Peyer's patch (tissue), 4 donors: ENCODE results near the gene TTYH1. TPM values are rescaled to one million over a fixed set of nuclear protein-coding genes. Genes with fewer than 3 reads are reported as not detected.
"Not testable (repeated sequence)": the region's sequence is repeated elsewhere in the genome, so short reads cannot be mapped to it uniquely, and the experiment has no call there.

Experiments
- DNase-seq, 3 donors: peaks; one replicate each; pipeline ENCODE4 v3.0.0-alpha.2; 2017 to 2019
- H3K27ac ChIP-seq, 4 donors: fragments of 200-600 bp; sonication (generic); one replicate each; pipeline ENCODE4 v1.5.1; 2016 to 2019
- H3K27me3 ChIP-seq, 2 donors: fragments of 200-600 bp; sonication (generic); one replicate each; pipeline ENCODE4 v1.5.1; 2019
- H3K36me3 ChIP-seq, 3 donors: fragments of 200-600 bp; sonication (generic); one replicate each; pipeline ENCODE4 v1.5.1; 2016 to 2019
- H3K4me1 ChIP-seq, 4 donors: fragments of 200-600 bp; sonication (generic); one replicate each; pipeline ENCODE4 v1.5.1; 2016 to 2019
- H3K4me3 ChIP-seq, 4 donors: fragments of 200-600 bp; sonication (generic); 1 replicate in 3 of 4; 2 replicates in 1 of 4; pipeline ENCODE4 v1.5.1; 2016 to 2019; ENCODE audit warnings: mild to moderate bottlenecking in 1 of 4
- H3K9me3 ChIP-seq, 4 donors: fragments of 200-600 bp; sonication (generic); one replicate each; pipeline ENCODE4 v1.5.1; 2016 to 2019; ENCODE audit warnings: mild to moderate bottlenecking in 1 of 4
- CTCF ChIP-seq, 6 experiments: fragments of 450-650 bp in 4 of 6; fragments of 200-600 bp in 2 of 6; sonication (generic) in 1 of 6; IDR thresholded peaks; one replicate each; pipeline ENCODE4 v1.5.1; 2017 to 2019; ENCODE audit warnings: antibody characterized with exemption in 6 of 6, mild to moderate bottlenecking in 3 of 6, moderate library complexity in 1 of 6
- POLR2A ChIP-seq, 2 donors: fragments of 450-650 bp; IDR thresholded peaks; one replicate each; pipeline ENCODE4 v1.5.1; 2017; ENCODE audit warnings: antibody characterized with exemption in 2 of 2, mild to moderate bottlenecking in 2 of 2, moderate library complexity in 2 of 2
- total RNA-seq, 4 donors: library from RNA; depleted of rRNA; stranded (reverse); fragments of >200 nt; gene quantifications; one replicate each; pipeline ENCODE4 v1.1.0, GENCODE V29; 2016

The TTYH1 gene
- total RNA-seq, 4 donors from 2014 or later, result 0.35 TPM; not detected in 3

GRCh38 chr19:54373781-54374631 is 41.3 kb upstream of the TTYH1 start:
- Histone ChIP-seq H3K27ac (peak overlapping the region in 1 of 4 donors; percentile 17), H3K9me3 (no peaks in the 10 kb centered on the region), H3K4me1 (peaks cover 0 to 11% (median 3%) of the 10 kb centered on the region in 4 donors), H3K27me3 (no peaks in the 10 kb centered on the region), H3K36me3 (no peaks in the 10 kb centered on the region), H3K4me3 (no peak overlapping the region)
- DNase-seq, result no peak
- no peak for TF ChIP-seq POLR2A (IDR thresholded peaks at IDR 0.05)
- no peak for TF ChIP-seq CTCF (IDR thresholded peaks at IDR 0.05)

GRCh38 chr19:54375181-54375938 is 39.9 kb upstream of the TTYH1 start:
- H3K4me3 ChIP-seq, H3K9me3 ChIP-seq, H3K36me3 ChIP-seq, H3K27me3 ChIP-seq, DNase-seq: not testable (repeated sequence)
- Histone ChIP-seq H3K4me1 (peaks cover 0 to 11% (median 3%) of the 10 kb centered on the region in 4 donors), H3K27ac (peak overlapping the region; percentile 12 to 49 (median 31))

GRCh38 chr19:54376610-54377285 is 38.5 kb upstream of the TTYH1 start:
- peak overlapping the region in 2 of 4 donors; percentile 17 to 31 for H3K27ac ChIP-seq
- TF ChIP-seq CTCF (IDR thresholded peaks at IDR 0.05), result no peak
- TF ChIP-seq POLR2A (IDR thresholded peaks at IDR 0.05), result no peak

GRCh38 chr19:54379187-54379678 is 36.0 kb upstream of the TTYH1 start:
- Histone ChIP-seq H3K36me3 (no peaks in the 10 kb centered on the region), H3K4me1 (peaks cover 0 to 5% (median 0%) of the 10 kb centered on the region in 4 donors), H3K9me3 (no peaks in the 10 kb centered on the region), H3K4me3 (no peak overlapping the region), H3K27me3 (no peaks in the 10 kb centered on the region), H3K27ac (peak overlapping the region in 3 of 4 donors; percentile 25 to 70 (median 69))
- TF ChIP-seq POLR2A (IDR thresholded peaks at IDR 0.05) (no peak), CTCF (IDR thresholded peaks at IDR 0.05) (no peak)
- DNase-seq, result no peak

More at GRCh38 chr19:54376610-54377285, 38.5 kb upstream of the TTYH1 start:
- no peaks in the 10 kb centered on the region for H3K27me3 ChIP-seq
- H3K36me3 ChIP-seq, result no peaks in the 10 kb centered on the region
- H3K4me1 ChIP-seq, result peaks cover 0 to 11% (median 3%) of the 10 kb centered on the region in 4 donors
- DNase-seq, result no peak
- H3K4me3 ChIP-seq, result no peak overlapping the region
- H3K9me3 ChIP-seq, result no peaks in the 10 kb centered on the region

- H3K9me3 ChIP-seq, result no peaks in the 10 kb centered on the region
- TF ChIP-seq CTCF (IDR thresholded peaks at IDR 0.05) (no peak), POLR2A (IDR thresholded peaks at IDR 0.05) (no peak)
Observed at GRCh38 chr19:54380897-54381296, 34.4 kb upstream of the TTYH1 start.

GRCh38 chr19:54382041-54382440 is 33.2 kb upstream of the TTYH1 start:
- H3K27me3 ChIP-seq, H3K4me3 ChIP-seq, H3K27ac ChIP-seq, H3K4me1 ChIP-seq, DNase-seq, H3K9me3 ChIP-seq, H3K36me3 ChIP-seq: not testable (repeated sequence)

More at GRCh38 chr19:54380897-54381296, 34.4 kb upstream of the TTYH1 start:
- DNase-seq, result no peak
- Histone ChIP-seq H3K4me1 (peaks cover 0 to 5% (median 0%) of the 10 kb centered on the region in 4 donors), H3K27ac (no peak overlapping the region), H3K4me3 (no peak overlapping the region), H3K36me3 (no peaks in the 10 kb centered on the region), H3K27me3 (no peaks in the 10 kb centered on the region)
